Measurements from ENCODE around the gene ZDHHC18.

ZDHHC18 gene

GRCh38 chr1:26791626-26792025, 34.9 kb upstream of the ZDHHC18 start:
- TF ChIP-seq SIN3A (IDR thresholded peaks at IDR 0.05; ENCODE audit: borderline replicate concordance, insufficient read depth, low read length) (no peak), FOXP2 (optimal IDR thresholded peaks at IDR 0.05; ENCODE audit: borderline replicate concordance, extremely low read depth, extremely low read length, insufficient read depth) (no peak), TAF1 (IDR thresholded peaks at IDR 0.05; ENCODE audit: borderline replicate concordance, insufficient read depth, low read length) (no peak), POLR2AphosphoS5 (IDR thresholded peaks at IDR 0.05; ENCODE audit: low read depth, low read length) (no peak), REST (IDR thresholded peaks at IDR 0.05; ENCODE audit: insufficient read depth in 1 of 2, low read depth in 2 of 2, low read length in 2 of 2) (no peak)

GRCh38 chr1:26792924-26793323, 33.6 kb upstream of the ZDHHC18 start:
- TF ChIP-seq FOXP2 (optimal IDR thresholded peaks at IDR 0.05; ENCODE audit: borderline replicate concordance, extremely low read depth, extremely low read length, insufficient read depth) (no peak), SIN3A (IDR thresholded peaks at IDR 0.05; ENCODE audit: borderline replicate concordance, insufficient read depth, low read length) (no peak), REST (IDR thresholded peaks at IDR 0.05; ENCODE audit: insufficient read depth in 1 of 2, low read depth in 2 of 2, low read length in 2 of 2) (no peak), POLR2AphosphoS5 (IDR thresholded peaks at IDR 0.05; ENCODE audit: low read depth, low read length) (no peak), TAF1 (IDR thresholded peaks at IDR 0.05; ENCODE audit: borderline replicate concordance, insufficient read depth, low read length) (no peak)

GRCh38 chr1:26794391-26794790, 32.1 kb upstream of the ZDHHC18 start:
- TF ChIP-seq SIN3A (IDR thresholded peaks at IDR 0.05; ENCODE audit: borderline replicate concordance, insufficient read depth, low read length), result no peak
- no peak for TF ChIP-seq FOXP2 (optimal IDR thresholded peaks at IDR 0.05; ENCODE audit: borderline replicate concordance, extremely low read depth, extremely low read length, insufficient read depth)
- no peak for TF ChIP-seq TAF1 (IDR thresholded peaks at IDR 0.05; ENCODE audit: borderline replicate concordance, insufficient read depth, low read length)
- TF ChIP-seq POLR2AphosphoS5 (IDR thresholded peaks at IDR 0.05; ENCODE audit: low read depth, low read length), result no peak
- TF ChIP-seq REST (IDR thresholded peaks at IDR 0.05; ENCODE audit: insufficient read depth in 1 of 2, low read depth in 2 of 2, low read length in 2 of 2), result no peak

- TF ChIP-seq TAF1 (IDR thresholded peaks at IDR 0.05; ENCODE audit: borderline replicate concordance, insufficient read depth, low read length) (no peak), FOXP2 (optimal IDR thresholded peaks at IDR 0.05; ENCODE audit: borderline replicate concordance, extremely low read depth, extremely low read length, insufficient read depth) (no peak), SIN3A (IDR thresholded peaks at IDR 0.05; ENCODE audit: borderline replicate concordance, insufficient read depth, low read length) (no peak), REST (IDR thresholded peaks at IDR 0.05; ENCODE audit: insufficient read depth in 1 of 2, low read depth in 2 of 2, low read length in 2 of 2) (no peak), POLR2AphosphoS5 (IDR thresholded peaks at IDR 0.05; ENCODE audit: low read depth, low read length) (no peak)
These were observed 28.9 kb upstream of the ZDHHC18 start for GRCh38 chr1:26797627-26798026.
